ENCODE measurements around the gene GOLGA8N.

DNA sequence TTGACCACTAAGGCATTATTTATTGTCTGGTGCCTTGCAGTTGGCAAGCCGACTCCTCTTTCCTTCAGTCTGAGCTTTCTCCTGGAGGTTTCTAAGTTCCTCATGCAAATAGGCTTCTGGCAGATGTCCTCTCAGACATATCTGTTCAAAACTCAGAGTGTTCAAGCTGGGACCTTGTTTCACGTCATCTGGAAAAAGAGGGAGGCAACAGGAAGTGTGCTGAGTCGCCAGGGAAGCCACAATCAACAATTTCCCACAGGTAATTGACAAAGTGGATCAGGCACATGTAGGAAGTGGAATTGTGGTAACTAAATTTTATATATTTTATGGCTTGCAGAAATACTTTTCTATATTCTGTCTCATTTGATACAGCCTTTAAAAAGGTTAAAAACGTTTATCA, 62.8 kb downstream of the GOLGA8N start:
- TF ChIP-seq EZH2 (optimal IDR thresholded peaks at IDR 0.05; ENCODE audit: low read depth, low read length): no peak
- no peak for TF ChIP-seq CTCF (IDR thresholded peaks at IDR 0.05; ENCODE audit: low read length)
